Uterus (tissue), 4 donors: ENCODE data around the gene IFT25. TPM values are rescaled to one million over a fixed set of nuclear protein-coding genes. Genes with fewer than 3 reads are reported as not detected.
"Not testable (repeated sequence)": the region's sequence is repeated elsewhere in the genome, so short reads cannot be mapped to it uniquely, and the experiment has no call there.

Experiments used
- DNase-seq, 2 donors: peaks; one replicate each; pipeline ENCODE4 v3.0.0-alpha.2; 2019 to 2020
- H3K27ac ChIP-seq, 2 donors: fragments of 200-600 bp; sonication (generic); 1 replicate in 1 of 2; 2 replicates in 1 of 2; pipeline ENCODE4 v1.5.1; 2016 to 2018
- H3K27me3 ChIP-seq, 2 donors: fragments of 200-600 bp; sonication (generic); one replicate each; pipeline ENCODE4 v1.5.1; 2018 to 2019; ENCODE audit warnings: control low read depth in 1 of 2
- H3K36me3 ChIP-seq, 2 donors: fragments of 200-600 bp; sonication (generic); one replicate each; pipeline ENCODE4 v1.5.1; 2019; ENCODE audit warnings: control low read depth in 1 of 2
- H3K4me1 ChIP-seq, 2 donors: fragments of 200-600 bp; sonication (generic); one replicate each; pipeline ENCODE4 v1.5.1; 2018 to 2019; ENCODE audit warnings: control low read depth in 1 of 2
- H3K4me3 ChIP-seq, 2 donors: fragments of 200-600 bp; sonication (generic); 1 replicate in 1 of 2; 2 replicates in 1 of 2; pipeline ENCODE4 v1.5.1; 2018 to 2019; ENCODE audit warnings: mild to moderate bottlenecking in 1 of 2
- H3K9me3 ChIP-seq, 2 donors: fragments of 200-600 bp; sonication (generic); one replicate each; pipeline ENCODE4 v1.5.1; 2019; ENCODE audit warnings: control low read depth in 1 of 2
- CTCF ChIP-seq, 4 experiments: fragments of 200-600 bp in 2 of 4; fragments of 450-650 bp in 2 of 4; sonication (generic) in 2 of 4; IDR thresholded peaks; one replicate each; pipeline ENCODE4 v1.5.1; 2016 to 2019; ENCODE audit warnings: antibody characterized with exemption in 4 of 4, mild to moderate bottlenecking in 2 of 4, moderate library complexity in 1 of 4
- POLR2A ChIP-seq, 2 donors: fragments of 450-650 bp; IDR thresholded peaks; one replicate each; pipeline ENCODE4 v1.6.1; 2016; ENCODE audit warnings: antibody characterized with exemption in 2 of 2, mild to moderate bottlenecking in 1 of 2, moderate library complexity in 1 of 2
- intact Hi-C: fragments of 100-400 bp; cut with DNase I; formaldehyde crosslinking; loops from one replicate; pipeline ENCODE4 v1.15.1; 2023; ENCODE audit warnings: low total_unique reads
- total RNA-seq, 4 donors: library from RNA; depleted of rRNA in 3 of 4; stranded (reverse); fragments of >200 nt in 3 of 4; gene quantifications; one replicate each; pipeline versions ENCODE4 v1.1.0 to v1.2.4, GENCODE V29; 2014 to 2023
- donor health status: DM: yes; HTN: yes; CAD: no.

Gene IFT25
- total RNA-seq, 4 donors from 2014 or later: 1.3 to 40.6 (median 28.7) TPM

- Histone ChIP-seq H3K4me3 (no peak overlapping the region), H3K36me3 (no peaks in the 10 kb centered on the region), H3K27me3 (no peaks in the 10 kb centered on the region), H3K27ac (no peak overlapping the region), H3K4me1 (no peaks in the 10 kb centered on the region), H3K9me3 (no peaks in the 10 kb centered on the region)
- no peak for TF ChIP-seq POLR2A (IDR thresholded peaks at IDR 0.05)
- TF ChIP-seq CTCF (IDR thresholded peaks at IDR 0.05): no peak
- DNase-seq: no peak
- intact Hi-C loops: no loop called here
Observed at GRCh38 chr1:53975861-53976260, 30.4 kb upstream of the IFT25 start.

- Histone ChIP-seq H3K4me1 (no peaks in the 10 kb centered on the region), H3K9me3 (no peaks in the 10 kb centered on the region), H3K4me3 (no peak overlapping the region), H3K36me3 (no peaks in the 10 kb centered on the region), H3K27ac (no peak overlapping the region), H3K27me3 (no peaks in the 10 kb centered on the region)
- no peak for TF ChIP-seq CTCF (IDR thresholded peaks at IDR 0.05)
- intact Hi-C loops: no loop called here
- no peak for DNase-seq
Observed at GRCh38 chr1:53971718-53972117, 26.2 kb upstream of the IFT25 start.

- not testable (repeated sequence) for H3K4me1 ChIP-seq, DNase-seq, H3K36me3 ChIP-seq
Observed at GRCh38 chr1:53969323-53969722, 23.8 kb upstream of the IFT25 start.

GRCh38 chr1:53968125-53968513 lies 22.6 kb upstream of the IFT25 start:
- no peaks in the 10 kb centered on the region for H3K36me3 ChIP-seq
- no peaks in the 10 kb centered on the region for H3K4me1 ChIP-seq
- no peak for DNase-seq
- H3K27ac ChIP-seq: no peak overlapping the region
- TF ChIP-seq CTCF (IDR thresholded peaks at IDR 0.05) (no peak), POLR2A (IDR thresholded peaks at IDR 0.05) (no peak)
- H3K9me3 ChIP-seq: no peaks in the 10 kb centered on the region
- intact Hi-C loops: no loop called here
- no peak overlapping the region for H3K4me3 ChIP-seq
- H3K27me3 ChIP-seq: no peaks in the 10 kb centered on the region

More at GRCh38 chr1:53969323-53969722, 23.8 kb upstream of the IFT25 start:
- intact Hi-C loops, H3K27ac ChIP-seq, H3K27me3 ChIP-seq, H3K9me3 ChIP-seq, H3K4me3 ChIP-seq: not testable (repeated sequence)

- TF ChIP-seq POLR2A (IDR thresholded peaks at IDR 0.05): no peak
- Histone ChIP-seq H3K4me3 (no peak overlapping the region), H3K36me3 (no peaks in the 10 kb centered on the region), H3K9me3 (no peaks in the 10 kb centered on the region), H3K27me3 (no peaks in the 10 kb centered on the region), H3K4me1 (no peaks in the 10 kb centered on the region), H3K27ac (no peak overlapping the region)
- no peak for DNase-seq
- intact Hi-C loops: no loop called here
Observed at GRCh38 chr1:53967409-53968124, 22.1 kb upstream of the IFT25 start.

GRCh38 chr1:53966794-53967193 lies 21.3 kb upstream of the IFT25 start:
- TF ChIP-seq CTCF (IDR thresholded peaks at IDR 0.05): no peak
- no peak for TF ChIP-seq POLR2A (IDR thresholded peaks at IDR 0.05)
- H3K27ac ChIP-seq: no peak overlapping the region
- no peaks in the 10 kb centered on the region for H3K4me1 ChIP-seq
- no peaks in the 10 kb centered on the region for H3K27me3 ChIP-seq
- H3K36me3 ChIP-seq: no peaks in the 10 kb centered on the region
- no peak for DNase-seq
- intact Hi-C loops: no loop called here
- H3K9me3 ChIP-seq: no peaks in the 10 kb centered on the region
- no peak overlapping the region for H3K4me3 ChIP-seq
